OCI-LY7 (cell line): Measurements from ENCODE around the gene ZNF728. TPM values are rescaled to one million over a fixed set of nuclear protein-coding genes. Genes with fewer than 3 reads are reported as not detected.
"Not testable (repeated sequence)": the region's sequence is repeated elsewhere in the genome, so short reads cannot be mapped to it uniquely, and the experiment has no call there.

Source experiments
- BruUV-seq: library from RNA; stranded (reverse); fragments of 400-500 nt; replicated peaks from 2 replicates; lab custom pipeline; 2021; lab: Mats Ljungman, UMichigan
- CTCF ChIA-PET: fragments of 300-600 bp; sonication (Branson Sonifier 250); formaldehyde crosslinking; loops from one replicate; lab custom pipeline; 2022; ENCODE audit warnings: antibody characterized with exemption; ENCODE audit not compliant: unreplicated experiment; lab: Charles Lee
- POLR2A ChIA-PET: fragments of 300-600 bp; sonication (Branson Sonifier 250); formaldehyde crosslinking; loops from one replicate; lab custom pipeline; 2022; ENCODE audit warnings: antibody characterized with exemption; lab: Charles Lee
- DNase-seq: peaks from one replicate; pipeline ENCODE4 v3.0.0-alpha.2; 2015; ENCODE audit warnings: low spot score
- H2AFZ ChIP-seq: fragments of 200-600 bp; sonication (generic), shearing (Covaris generic); 2 replicates; pipeline ENCODE4 v1.6.1; 2014; ENCODE audit warnings: mild to moderate bottlenecking, antibody characterized with exemption, low read length, moderate library complexity
- H3K27ac ChIP-seq: fragments of 200-600 bp; sonication (generic); 2 replicates; pipeline ENCODE4 v1.5.1; 2014; ENCODE audit warnings: mixed run types, low read depth, mild to moderate bottlenecking, moderate library complexity, low read length, inconsistent platforms; ENCODE audit not compliant: poor library complexity, severe bottlenecking
- H3K36me3 ChIP-seq: fragments of 200-600 bp; sonication (generic); 2 replicates; pipeline ENCODE4 v1.6.1; 2014; ENCODE audit warnings: mild to moderate bottlenecking, antibody characterized with exemption, low read length, moderate library complexity, mixed read lengths; ENCODE audit not compliant: insufficient read depth
- H3K4me1 ChIP-seq: fragments of 200-600 bp; sonication (generic); 2 replicates; pipeline ENCODE4 v1.5.1; 2014; ENCODE audit warnings: mild to moderate bottlenecking, low read length; ENCODE audit not compliant: insufficient read depth, poor library complexity, severe bottlenecking
- H3K4me2 ChIP-seq: fragments of 200-600 bp; sonication (generic); 2 replicates; pipeline ENCODE4 v1.6.1; 2014; ENCODE audit warnings: mild to moderate bottlenecking, low read length
- H3K4me3 ChIP-seq: fragments of 200-600 bp; sonication (generic); 2 replicates; pipeline ENCODE4 v1.5.1; 2014; ENCODE audit warnings: mild to moderate bottlenecking, low read depth, low read length; ENCODE audit not compliant: poor library complexity, severe bottlenecking
- H3K79me2 ChIP-seq: fragments of 200-600 bp; sonication (generic); 2 replicates; pipeline ENCODE4 v1.6.1; 2016; ENCODE audit warnings: low read depth, mild to moderate bottlenecking, low read length, moderate library complexity, mixed read lengths; ENCODE audit not compliant: insufficient read depth
- H3K9me2 ChIP-seq: fragments of 200-600 bp; sonication (generic); 2 replicates; pipeline ENCODE4 v1.6.1; 2016; ENCODE audit warnings: mild to moderate bottlenecking, low read length, mixed read lengths; ENCODE audit not compliant: insufficient read depth
- H3K9me3 ChIP-seq: fragments of 200-600 bp; sonication (generic); 2 replicates; pipeline ENCODE4 v1.6.1; 2014; ENCODE audit warnings: mild to moderate bottlenecking, mixed run types, low read length, mixed read lengths
- H4K20me1 ChIP-seq: fragments of 200-600 bp; sonication (generic); 2 replicates; pipeline ENCODE4 v1.6.1; 2014; ENCODE audit warnings: mild to moderate bottlenecking, antibody characterized with exemption, low read length, moderate library complexity, mixed read lengths; ENCODE audit not compliant: insufficient read depth
- CTCF ChIP-seq: fragments of 200-600 bp; sonication (generic); conservative IDR thresholded peaks from 2 replicates; pipeline ENCODE4 v1.5.1; 2014; ENCODE audit warnings: mild to moderate bottlenecking, antibody characterized with exemption, low read length, moderate library complexity, mixed read lengths
- EZH2phosphoT487 ChIP-seq: fragments of 200-600 bp; sonication (generic); IDR thresholded peaks from 2 replicates; pipeline ENCODE4 v1.6.1; 2018; ENCODE audit warnings: low read depth, borderline replicate concordance, mild to moderate bottlenecking, mixed run types, antibody characterized with exemption, low read length, moderate library complexity, mixed read lengths
- intact Hi-C: fragments of 100-400 bp; cut with micrococcal nuclease; formaldehyde crosslinking; loops from one replicate; pipeline ENCODE4 v1.10.0; 2022; ENCODE audit not compliant: unreplicated experiment
- total RNA-seq, 2 experiments: library from RNA; depleted of rRNA in 1 of 2; stranded (reverse); fragments of >200 nt in 1 of 2; shearing (Covaris generic) in 1 of 2; gene quantifications; 2 replicates each; pipeline ENCODE4 v1.2.3, GENCODE V29; 2014 to 2022

The ZNF728 gene
- total RNA-seq, 2 experiments from 2014 or later: not detected

GRCh38 chr19:23046743-23047142 lies 43.8 kb upstream of the ZNF728 start:
- Histone ChIP-seq H3K4me1 (no peaks in the 10 kb centered on the region), H4K20me1 (no peaks in the 10 kb centered on the region), H3K27ac (no peak overlapping the region), H2AFZ (no peak overlapping the region), H3K9me2 (no peaks in the 10 kb centered on the region), H3K36me3 (no peaks in the 10 kb centered on the region), H3K4me3 (no peak overlapping the region), H3K79me2 (no peaks in the 10 kb centered on the region), H3K4me2 (no peak overlapping the region), H3K9me3 (no peaks in the 10 kb centered on the region)
- DNase-seq: no peak
- POLR2A ChIA-PET: no interaction called here
- intact Hi-C loops: no loop called here
- TF ChIP-seq CTCF: no peak
- no peak for TF ChIP-seq EZH2phosphoT487
- CTCF ChIA-PET: no interaction called here
- BruUV-seq: no TSS peak

GRCh38 chr19:23033721-23034120 lies 30.7 kb upstream of the ZNF728 start:
- no peak overlapping the region for H3K27ac ChIP-seq
- H3K4me1 ChIP-seq: no peaks in the 10 kb centered on the region
- no peaks in the 10 kb centered on the region for H4K20me1 ChIP-seq
- no peaks in the 10 kb centered on the region for H3K36me3 ChIP-seq
- no peaks in the 10 kb centered on the region for H3K9me2 ChIP-seq
- no peaks in the 10 kb centered on the region for H3K79me2 ChIP-seq
- POLR2A ChIA-PET: interaction anchor here (0.5 to 0.6 kb wide), 2 partner anchors 720 to 1223 kb away, joined by 3 to 4 read pairs; no protein-coding TSS in a partner anchor
- TF ChIP-seq EZH2phosphoT487: no peak
- CTCF ChIA-PET: no interaction called here
- H3K4me2 ChIP-seq: no peak overlapping the region
- BruUV-seq: no TSS peak
- no peak overlapping the region for H3K4me3 ChIP-seq
- no peak for DNase-seq
- no peak overlapping the region for H2AFZ ChIP-seq
- H3K9me3 ChIP-seq: no peaks in the 10 kb centered on the region
- intact Hi-C loops: no loop called here

DNA sequence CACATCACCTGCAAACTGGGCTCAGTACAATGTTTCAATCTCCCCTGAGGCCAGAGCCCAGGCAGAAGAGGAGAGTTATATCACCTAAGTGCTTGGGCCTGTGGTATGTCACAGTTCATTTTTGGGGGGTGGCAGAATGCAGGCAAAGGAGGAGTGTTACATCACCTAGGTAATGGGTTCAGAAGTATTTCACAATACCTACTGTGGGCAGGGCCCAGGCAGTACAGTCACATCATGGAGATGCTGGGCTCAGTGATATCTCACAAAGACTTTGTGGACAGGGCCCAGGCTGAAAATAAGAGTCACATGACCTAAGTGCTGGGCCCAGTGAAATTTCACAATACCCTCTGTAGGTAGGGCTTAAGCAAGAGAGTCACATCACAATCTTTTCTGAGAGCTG lies 12.7 kb upstream of the ZNF728 start:
- ChIA-PET POLR2A (no interaction called here), CTCF (no interaction called here)
- H3K36me3 ChIP-seq: no peaks in the 10 kb centered on the region
- DNase-seq: no peak
- intact Hi-C loops: no loop called here
- no peak for TF ChIP-seq EZH2phosphoT487
- no TSS peak for BruUV-seq
- no peak overlapping the region for H3K4me2 ChIP-seq
- H3K9me2 ChIP-seq: no peaks in the 10 kb centered on the region
- no peaks in the 10 kb centered on the region for H4K20me1 ChIP-seq
- H2AFZ ChIP-seq: no peak overlapping the region
- H3K79me2 ChIP-seq: no peaks in the 10 kb centered on the region
- no peak overlapping the region for H3K4me3 ChIP-seq
- no peak overlapping the region for H3K27ac ChIP-seq
- no peaks in the 10 kb centered on the region for H3K4me1 ChIP-seq
- H3K9me3 ChIP-seq: no peaks in the 10 kb centered on the region

GRCh38 chr19:22994957-22995356 lies 8.0 kb downstream of the ZNF728 start:
- intact Hi-C loops: not testable (repeated sequence)

More at GRCh38 chr19:22994957-22995356, 8.0 kb downstream of the ZNF728 start:
- H3K4me1 ChIP-seq, BruUV-seq, H3K4me3 ChIP-seq, H3K9me3 ChIP-seq, DNase-seq, H3K27ac ChIP-seq, H4K20me1 ChIP-seq, H3K9me2 ChIP-seq, CTCF ChIA-PET, H2AFZ ChIP-seq, H3K79me2 ChIP-seq, H3K4me2 ChIP-seq, H3K36me3 ChIP-seq: not testable (repeated sequence)
- POLR2A ChIA-PET: interaction anchor here (0.7 kb wide), 2 partner anchors 17 to 204 kb away, joined by 3 read pairs; no protein-coding TSS in a partner anchor
